Heart left ventricle (tissue), 16 donors: ENCODE data around the gene LIN28A. TPM values are rescaled to one million over a fixed set of nuclear protein-coding genes. Genes with fewer than 3 reads are reported as not detected.

Experiments
- ATAC-seq, 4 donors: fragments of 200-7000 bp; cut with Tn5 transposase; one replicate each; pipeline ENCODE4 v1.9.1; 2020 to 2022; ENCODE audit warnings: moderate library complexity in 4 of 4, mild to moderate bottlenecking in 3 of 4, moderate number of reproducible peaks in 1 of 4
- DNase-seq, 5 donors: peaks; one replicate each; pipeline ENCODE4 v3.0.0-alpha.2; 2020
- H3K27ac ChIP-seq, 12 donors: fragments of 200-600 bp; sonication (generic) in 4 of 12; one replicate each; pipeline versions ENCODE4 v1.5.0 to v1.8.0; 2016 to 2022; ENCODE audit warnings: mild to moderate bottlenecking in 2 of 12
- H3K27me3 ChIP-seq, 9 donors: fragments of 200-600 bp; sonication (generic) in 2 of 9; one replicate each; pipeline versions ENCODE4 v1.5.1 to v1.8.0; 2016 to 2022; ENCODE audit warnings: mild to moderate bottlenecking in 3 of 9
- H3K36me3 ChIP-seq, 9 donors: fragments of 200-600 bp; sonication (generic) in 2 of 9; one replicate each; pipeline versions ENCODE4 v1.5.0 to v1.8.0; 2018 to 2022; ENCODE audit warnings: mild to moderate bottlenecking in 2 of 9
- H3K4me1 ChIP-seq, 12 donors: fragments of 200-600 bp; sonication (generic) in 4 of 12; one replicate each; pipeline versions ENCODE4 v1.5.0 to v1.8.0; 2016 to 2022; ENCODE audit warnings: mild to moderate bottlenecking in 3 of 12
- H3K4me3 ChIP-seq, 12 donors: fragments of 200-600 bp; sonication (generic) in 4 of 12; one replicate each; pipeline versions ENCODE4 v1.5.0 to v1.8.0; 2017 to 2022; ENCODE audit warnings: mild to moderate bottlenecking in 9 of 12, moderate library complexity in 4 of 12
- H3K9me3 ChIP-seq, 12 donors: fragments of 200-600 bp; sonication (generic) in 4 of 12; one replicate each; pipeline versions ENCODE4 v1.5.0 to v1.8.0; 2016 to 2022; ENCODE audit warnings: mild to moderate bottlenecking in 1 of 12
- CTCF ChIP-seq, 12 donors: fragments of 200-600 bp; sonication (generic) in 4 of 12; IDR thresholded peaks; one replicate each; pipeline versions ENCODE4 v1.5.0 to v1.8.0; 2018 to 2022; ENCODE audit warnings: antibody characterized with exemption in 12 of 12, mild to moderate bottlenecking in 5 of 12
- POLR2A ChIP-seq, 2 donors: fragments of 450-650 bp; IDR thresholded peaks; one replicate each; pipeline ENCODE4 v1.6.1; 2017; ENCODE audit warnings: antibody characterized with exemption in 2 of 2, mild to moderate bottlenecking in 2 of 2, moderate library complexity in 2 of 2
- WGBS, 4 donors: extraction: QIAGEN DNeasy Blood & Tissue Kit in 2 of 4; methylation state at CpG; one replicate each; pipeline versions ENCODE4 v1.1.5 to v1.1.7; 2013 to 2018; 5-methylcytosine and 5-hydroxymethylcytosine counted together
- intact Hi-C, 10 donors: fragments of 100-400 bp; cut with DNase I; formaldehyde crosslinking; loops; one replicate each; pipeline versions ENCODE4 v1.11.1 to v1.14.2; 2022
- polyA plus RNA-seq, 2 donors: library from polyadenylated mRNA; stranded (reverse); fragments of 200-250 nt; gene quantifications; one replicate each; pipeline ENCODE4 v1.2.3, GENCODE V29; 2013
- total RNA-seq, 9 donors: library from RNA; depleted of rRNA in 2 of 9; stranded (reverse); fragments of >200 nt in 2 of 9; fragmentation: NEBNext Ultra II Directional in 3 of 9; extraction: Animal tissue kit (Norgen Biotek cat#: 25700) in 3 of 9; gene quantifications; one replicate each; pipeline versions ENCODE4 v1.1.0 to v1.2.4, GENCODE V29; 2016 to 2023
- donor health status: ischemic (EF 13 %, LVEDD 7.1; RV severe dilation, severe dysfunction).
- donor health status: healthy with polysubstance abuse.
- donor health status: DM: no; HTN: yes; CAD: no.
- donor health status: DM: no; HTN: no; CAD: no.
- donor health status: ischemic (EF 25% LVEDD 6.9; RV normal size, moderate dysfunction).
- donor health status: ischemic (EF 25% LVEDD 5.7; RV mildly dilated, moderate dysfunction).
- donor health status: healthy.
- donor health status: DM: yes; HTN: yes; CAD: no.
- donor health status: ischemic (EF 35%, LVEDD 5.7; RV mildly dilated, moderate dysfunction).
- donor health status: nonischemic (EF 11% LVEDD 7.7; RV severe dilation, severe dysfunction).
- donor health status: DM: yes; HTN: yes; CAD: no.
- donor health status: PGD.
- donor health status: ischemic (EF 29% LVEDD 5.4; RV normal size, mild dysfunction).
- donor health status: nonischemic (EF 23%, LVEDD 6.1; RV moderate dilation, normal function).

The LIN28A gene
- total and polyA plus RNA-seq, 11 donors: 0.15 TPM; not detected in 10

- H3K4me3 ChIP-seq: no peak overlapping the region
- DNase-seq: no peak
- H3K4me1 ChIP-seq: peaks cover 0 to 9% (median 5%) of the 10 kb centered on the region in 12 donors
- TF ChIP-seq POLR2A (IDR thresholded peaks at IDR 0.05) (no peak), CTCF (IDR thresholded peaks at IDR 0.05) (no peak)
- peaks cover 0 to 60% (median 48%) of the 10 kb centered on the region in 9 donors for H3K36me3 ChIP-seq
- 92 to 97% (median 97%) methylated on average over 6 of the region's 6 CpGs for WGBS, 4 donors
- ATAC-seq: no peak
- H3K27me3 ChIP-seq: no peaks in the 10 kb centered on the region
- intact Hi-C loops: no loop called here
- no peaks in the 10 kb centered on the region for H3K9me3 ChIP-seq
- no peak overlapping the region for H3K27ac ChIP-seq
Measured at GRCh38 chr1:26478988-26479387, 68.4 kb downstream of the LIN28A start.

Other genes starting within 250 kb of the LIN28A start
- not detected for gene C1orf232, start 241.9 kb upstream of the LIN28A start, total RNA-seq
- not detected for gene C1orf232, start 241.9 kb upstream of the LIN28A start, polyA plus RNA-seq
- 10 to 100 TPM; 13.7 to 36.8 (median 21.0) TPM for gene ZNF593, start 240.9 kb upstream of the LIN28A start, total RNA-seq
- gene ZNF593, start 240.9 kb upstream of the LIN28A start, polyA plus RNA-seq: 100 to 1,000 TPM in 1 of 2 donors, 10 to 100 TPM in 1; 43.1 to 147 TPM
- gene ZNF593OS, start 239.0 kb upstream of the LIN28A start, total RNA-seq: not detected
- gene ZNF593OS, start 239.0 kb upstream of the LIN28A start, polyA plus RNA-seq: not detected
- gene CNKSR1, start 233.3 kb upstream of the LIN28A start, total RNA-seq: 1 to 10 TPM in 7 of 9 donors, under 1 TPM in 1, not detected in 1; 0.60 to 3.4 (median 1.4) TPM
- gene CNKSR1, start 233.3 kb upstream of the LIN28A start, polyA plus RNA-seq: 1 to 10 TPM in 1 of 2 donors, under 1 TPM in 1; 0.80 to 1.6 TPM
- gene CATSPER4, start 220.2 kb upstream of the LIN28A start, total RNA-seq: not detected
- gene CATSPER4, start 220.2 kb upstream of the LIN28A start, polyA plus RNA-seq: not detected
- 100 to 1,000 TPM in 2 of 9 donors, 10 to 100 TPM in 7; 28.6 to 180 (median 48.7) TPM for gene CEP85, start 176.6 kb upstream of the LIN28A start, total RNA-seq
- gene CEP85, start 176.6 kb upstream of the LIN28A start, polyA plus RNA-seq: 10 to 100 TPM; 13.4 to 22.7 TPM
- 100 to 1,000 TPM in 1 of 9 donors, 10 to 100 TPM in 8; 22.4 to 234 (median 40.0) TPM for gene SH3BGRL3, start 130.7 kb upstream of the LIN28A start, total RNA-seq
- 100 to 1,000 TPM in 1 of 2 donors, 10 to 100 TPM in 1; 43.8 to 119 TPM for gene SH3BGRL3, start 130.7 kb upstream of the LIN28A start, polyA plus RNA-seq
- gene UBXN11, start 104.2 kb upstream of the LIN28A start, total RNA-seq: 10 to 100 TPM in 3 of 9 donors, 1 to 10 TPM in 6; 3.7 to 17.2 (median 7.6) TPM
- gene UBXN11, start 104.2 kb upstream of the LIN28A start, polyA plus RNA-seq: 10 to 100 TPM in 1 of 2 donors, 1 to 10 TPM in 1; 9.0 to 12.2 TPM
- 10 to 100 TPM in 2 of 9 donors, 1 to 10 TPM in 6, not detected in 1; 1.6 to 89.9 (median 4.4) TPM for gene CD52, start 92.9 kb upstream of the LIN28A start, total RNA-seq
- gene CD52, start 92.9 kb upstream of the LIN28A start, polyA plus RNA-seq: 10 to 100 TPM in 1 of 2 donors, 1 to 10 TPM in 1; 9.9 to 26.1 TPM
- gene CRYBG2, start 56.7 kb upstream of the LIN28A start, total RNA-seq: under 1 TPM in 2 of 9 donors, not detected in 7; 0.25 to 0.45 TPM
- gene CRYBG2, start 56.7 kb upstream of the LIN28A start, polyA plus RNA-seq: not detected
- 1 to 10 TPM in 1 of 9 donors, under 1 TPM in 2, not detected in 6; 0.28 to 1.2 (median 0.48) TPM for gene ZNF683, start 38.1 kb upstream of the LIN28A start, total RNA-seq
- under 1 TPM in 1 of 2 donors, not detected in 1; 0.04 TPM for gene ZNF683, start 38.1 kb upstream of the LIN28A start, polyA plus RNA-seq
- 10 to 100 TPM; 14.1 to 45.0 (median 29.9) TPM for gene DHDDS, start 21.5 kb downstream of the LIN28A start, total RNA-seq
- gene DHDDS, start 21.5 kb downstream of the LIN28A start, polyA plus RNA-seq: 10 to 100 TPM; 22.0 to 44.6 TPM
- gene HMGN2, start 61.6 kb downstream of the LIN28A start, total RNA-seq: 100 to 1,000 TPM in 7 of 9 donors, 10 to 100 TPM in 2; 66.3 to 256 (median 123) TPM
- gene HMGN2, start 61.6 kb downstream of the LIN28A start, polyA plus RNA-seq: 100 to 1,000 TPM; 116 to 154 TPM
- gene RPS6KA1, start 118.9 kb downstream of the LIN28A start, total RNA-seq: 10 to 100 TPM in 2 of 9 donors, 1 to 10 TPM in 7; 1.1 to 24.4 (median 3.8) TPM
- 1 to 10 TPM; 1.6 to 3.5 TPM for gene RPS6KA1, start 118.9 kb downstream of the LIN28A start, polyA plus RNA-seq